HepG2 (cell line): ENCODE measurements around the gene PEPD. TPM values are rescaled to one million over a fixed set of nuclear protein-coding genes. Genes with fewer than 3 reads are reported as not detected.

Experiments used
- ADNP ChIP-seq: sonication (generic); formaldehyde crosslinking; IDR thresholded peaks from 2 replicates; pipeline ENCODE4 v1.4.0; 2020; ENCODE audit warnings: missing genetic modification reagents
- ARID5B ChIP-seq: IDR thresholded peaks from 2 replicates; pipeline ENCODE4 v1.4.0; 2020; ENCODE audit warnings: mild to moderate bottlenecking, missing genetic modification reagents
- ATF3 ChIP-seq: sonication (generic); formaldehyde crosslinking; IDR thresholded peaks from 2 replicates; pipeline ENCODE4 v1.4.0; 2020; ENCODE audit warnings: missing genetic modification reagents
- ATM ChIP-seq: fragments of 450-650 bp; IDR thresholded peaks from 2 replicates; pipeline ENCODE4 v1.7.1; 2017; ENCODE audit warnings: mild to moderate bottlenecking, borderline replicate concordance
- EZH2 ChIP-seq: conservative IDR thresholded peaks from 2 replicates; pipeline ENCODE4 v1.6.1; 2012; ENCODE audit warnings: mild to moderate bottlenecking, low read depth, low read length, moderate library complexity
- FOXC1 ChIP-seq: sonication (generic); formaldehyde crosslinking; IDR thresholded peaks from 2 replicates; pipeline ENCODE4 v1.8.0; 2022; ENCODE audit warnings: mild to moderate bottlenecking, missing genetic modification reagents, borderline replicate concordance
- HNF4A ChIP-seq: sonication (generic); formaldehyde crosslinking; IDR thresholded peaks from 2 replicates; pipeline ENCODE4 v1.4.0; 2020; ENCODE audit warnings: missing genetic modification reagents
- IKZF4 ChIP-seq: sonication (generic); formaldehyde crosslinking; IDR thresholded peaks from 2 replicates; pipeline ENCODE4 v1.5.1; 2020; ENCODE audit warnings: borderline replicate concordance, mild to moderate bottlenecking, low read depth, missing genetic modification reagents; ENCODE audit errors: not compliant biosample characterization
- KAT8 ChIP-seq: IDR thresholded peaks from 2 replicates; pipeline ENCODE4 v1.6.1; 2016; ENCODE audit warnings: missing genetic modification reagents, missing compliant biosample characterization
- KLF15 ChIP-seq: sonication (generic); formaldehyde crosslinking; IDR thresholded peaks from 2 replicates; pipeline ENCODE4 v1.8.1; 2023; ENCODE audit warnings: borderline replicate concordance, mild to moderate bottlenecking, inconsistent platforms, missing genetic modification reagents, mixed read lengths
- KLF6 ChIP-seq: IDR thresholded peaks from 2 replicates; pipeline ENCODE4 v1.8.0; 2016; ENCODE audit warnings: missing biosample characterization, missing genetic modification reagents
- PHF21A ChIP-seq: sonication (generic); formaldehyde crosslinking; IDR thresholded peaks from 2 replicates; pipeline ENCODE4 v1.5.0; 2020; ENCODE audit warnings: mild to moderate bottlenecking, missing genetic modification reagents
- PHF5A ChIP-seq: IDR thresholded peaks from one replicate; pipeline ENCODE4 v1.6.1; 2018; ENCODE audit warnings: low read depth, missing genetic modification reagents; ENCODE audit not compliant: unreplicated experiment
- PLSCR1 ChIP-seq: sonication (generic); formaldehyde crosslinking; IDR thresholded peaks from 2 replicates; pipeline ENCODE4 v1.5.0; 2020; ENCODE audit warnings: missing genetic modification reagents, mild to moderate bottlenecking, borderline replicate concordance
- SMAD9 ChIP-seq: sonication (generic); formaldehyde crosslinking; IDR thresholded peaks from 2 replicates; pipeline ENCODE4 v1.5.1; 2020; ENCODE audit warnings: mild to moderate bottlenecking, missing genetic modification reagents
- SMC3 ChIP-seq: IDR thresholded peaks from 2 replicates; pipeline ENCODE4 v1.6.1; 2011; ENCODE audit warnings: low read length, improper control_type of control experiment
- SP5 ChIP-seq: IDR thresholded peaks from 2 replicates; pipeline ENCODE4 v1.6.1; 2016; ENCODE audit warnings: low read depth, borderline replicate concordance
- U2AF2 ChIP-seq: fragments of 200-400 bp; formaldehyde crosslinking; IDR thresholded peaks from 2 replicates; pipeline ENCODE4 v1.6.1; 2017; ENCODE audit warnings: low read depth, mild to moderate bottlenecking, low read length
- ZFP90 ChIP-seq: sonication (generic); formaldehyde crosslinking; IDR thresholded peaks from 2 replicates; pipeline ENCODE4 v1.8.0; 2022; ENCODE audit warnings: missing genetic modification reagents, mild to moderate bottlenecking, inconsistent platforms, borderline replicate concordance
- ZFYVE20 ChIP-seq: sonication (generic); formaldehyde crosslinking; IDR thresholded peaks from 2 replicates; pipeline ENCODE4 v1.8.0; 2023; ENCODE audit warnings: low read depth, mild to moderate bottlenecking, moderate library complexity, missing genetic modification reagents, borderline replicate concordance
- ZGPAT ChIP-seq: IDR thresholded peaks from 2 replicates; pipeline ENCODE4 v1.6.1; 2016; ENCODE audit warnings: mild to moderate bottlenecking
- ZNF652 ChIP-seq: IDR thresholded peaks from 2 replicates; pipeline ENCODE4 v1.6.1; 2016; ENCODE audit warnings: low read depth, borderline replicate concordance
- ZNF672 ChIP-seq: sonication (generic); formaldehyde crosslinking; IDR thresholded peaks from 2 replicates; pipeline ENCODE4 v1.8.1; 2022; ENCODE audit warnings: missing genetic modification reagents
- ZNF879 ChIP-seq: sonication (generic); formaldehyde crosslinking; IDR thresholded peaks from 2 replicates; pipeline ENCODE4 v1.8.1; 2023; ENCODE audit warnings: missing genetic modification reagents
- polyA plus RNA-seq, 8 experiments: library from polyadenylated mRNA; depleted of rRNA in 3 of 8; stranded (reverse) in 7 of 8; unstranded in 1 of 8; fragments of >200 nt; fragmentation: Illumina TruSeq in 4 of 8; extraction: Trizol in 4 of 8; gene quantifications; 2 replicates each; pipeline versions ENCODE4 v1.2.1 to v1.2.3, GENCODE V29; 2011 to 2016; ENCODE audit warnings: low read depth in 4 of 8, missing spikeins in 1 of 8, mixed read lengths in 1 of 8; ENCODE audit not compliant: insufficient read depth in 1 of 8
- total RNA-seq, 5 experiments: library from RNA; depleted of rRNA; stranded (reverse); fragments of >200 nt; fragmentation: Illumina TruSeq; extraction: Trizol; gene quantifications; 2 replicates each; pipeline ENCODE4 v1.2.3, GENCODE V29; 2016; ENCODE audit warnings: low read depth in 1 of 5

PEPD gene
- total and polyA plus RNA-seq, 2 of the 13 experiments (the other 11 are each of a cell fraction or from before 2014, with no cell fraction given) = 60.7 to 75.1 TPM

- TF ChIP-seq ARID5B (CRISPR knock-in tag) (peak; percentile 89), IKZF4 (CRISPR knock-in tag) (peak; percentile 99), PLSCR1 (CRISPR knock-in tag) (peak; percentile 96), SMAD9 (CRISPR knock-in tag) (peak; percentile 95), ZFYVE20 (peak; percentile 97), ZNF672 (CRISPR knock-in tag) (peak; percentile 76; the same call in 1 of the 2 replicates), FOXC1 (CRISPR knock-in tag) (peak; percentile 100), SP5 (CRISPR knock-in tag) (peak; percentile 93), KLF15 (peak; percentile 99), U2AF2 (no peak), EZH2 (no peak), PHF21A (CRISPR knock-in tag) (peak; percentile 99), KLF6 (CRISPR knock-in tag) (peak; percentile 100), ATF3 (peak; percentile 78), ZNF652 (CRISPR knock-in tag) (no peak), ATM (no peak), ZGPAT (CRISPR knock-in tag) (peak; percentile 100), ADNP (peak; percentile 74), ZFP90 (CRISPR knock-in tag) (peak; percentile 99), PHF5A (CRISPR knock-in tag) (peak; percentile 45), HNF4A (CRISPR knock-in tag) (peak; percentile 94), SMC3 (no peak), KAT8 (peak; percentile 88), ZNF879 (CRISPR knock-in tag) (peak; percentile 100)
These were observed 129.0 kb downstream of the PEPD start (continued) for GRCh38 chr19:33392341-33393285.
